AG04449 (cell line): Measurements from ENCODE around the gene FOXRED1.

Experiments used
- CTCF ChIA-PET: fragments of 350-600 bp; formaldehyde crosslinking; extraction: SDS; loops from one replicate; lab custom pipeline; 2021; ENCODE audit warnings: antibody characterized with exemption; lab: Yijun Ruan, JAX
- POLR2A ChIA-PET: fragments of 400-600, 350-600 bp; formaldehyde crosslinking; extraction: SDS; loops from one replicate; lab custom pipeline; 2020; ENCODE audit warnings: antibody characterized with exemption, inconsistent platforms; lab: Yijun Ruan, JAX
- DNase-seq: peaks from one replicate; pipeline ENCODE4 v3.0.0-alpha.2; 2010; ENCODE audit warnings: low read depth, low spot score
- H3K4me3 ChIP-seq: 2 replicates; pipeline ENCODE4 v1.5.1; 2011; ENCODE audit warnings: low read depth, mild to moderate bottlenecking, control low read depth, low read length
- CTCF ChIP-seq: IDR thresholded peaks from one replicate; pipeline ENCODE4 v1.5.1; 2011; ENCODE audit warnings: mild to moderate bottlenecking, moderate library complexity, low read length, control low read depth, inconsistent platforms; ENCODE audit not compliant: insufficient read depth; ENCODE audit errors: missing control alignments

FOXRED1 gene

DNA sequence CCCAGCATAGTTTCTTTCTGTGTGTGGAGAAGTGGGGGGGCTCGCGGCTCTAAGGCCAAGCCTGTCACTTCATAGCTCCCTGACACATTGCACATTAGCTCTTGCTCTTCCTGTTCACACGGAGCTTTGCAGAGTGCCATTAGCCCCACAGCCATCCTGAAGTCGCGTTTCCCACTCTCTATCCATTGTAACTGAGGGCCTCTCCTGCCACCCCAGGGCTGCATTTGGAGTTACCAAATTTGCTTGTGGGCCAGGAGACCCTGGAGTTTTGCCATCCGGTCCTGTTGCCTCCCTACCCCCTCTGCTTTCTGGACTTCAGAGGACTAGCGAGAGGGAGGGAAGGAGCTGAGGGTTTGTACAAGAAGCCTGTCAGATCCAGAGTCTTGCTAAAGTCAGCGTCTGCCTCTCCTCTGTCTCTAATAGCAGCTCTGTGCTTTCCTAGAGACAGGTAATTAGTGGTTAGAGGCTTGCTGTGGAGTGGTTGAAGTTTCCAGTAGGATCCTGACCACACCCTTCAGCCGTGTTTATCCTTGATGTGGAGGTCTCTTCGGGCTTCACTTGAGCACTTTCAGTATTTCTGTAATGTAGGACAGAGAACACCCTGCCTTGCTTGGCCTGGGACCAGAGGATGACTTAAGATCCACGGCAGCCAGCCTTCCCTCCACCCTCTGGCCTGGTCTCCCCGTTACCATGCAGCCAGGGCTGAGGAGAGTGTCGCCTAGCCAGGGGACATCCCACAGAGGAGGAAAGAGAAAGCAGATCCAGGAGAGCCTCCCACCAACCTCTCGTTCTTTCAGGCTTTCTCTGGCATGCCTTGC is 49.0 kb downstream of the FOXRED1 start:
- ChIA-PET POLR2A (interaction anchor here (0.5 to 2.8 kb wide), 11 partner anchors 7 to 163 kb away, joined by 3 to 16 read pairs (median 4); partner anchors contain the start of genes DCPS and ST3GAL4), CTCF (interaction anchor here (1.0 to 2.8 kb wide), 7 partner anchors 8 to 169 kb away, joined by 3 to 33 read pairs (median 5); partner anchors contain the start of gene DCPS)
- no peak for TF ChIP-seq CTCF
- DNase-seq = peak; percentile 53
- H3K4me3 ChIP-seq = peak overlapping the region; percentile 47

DNA sequence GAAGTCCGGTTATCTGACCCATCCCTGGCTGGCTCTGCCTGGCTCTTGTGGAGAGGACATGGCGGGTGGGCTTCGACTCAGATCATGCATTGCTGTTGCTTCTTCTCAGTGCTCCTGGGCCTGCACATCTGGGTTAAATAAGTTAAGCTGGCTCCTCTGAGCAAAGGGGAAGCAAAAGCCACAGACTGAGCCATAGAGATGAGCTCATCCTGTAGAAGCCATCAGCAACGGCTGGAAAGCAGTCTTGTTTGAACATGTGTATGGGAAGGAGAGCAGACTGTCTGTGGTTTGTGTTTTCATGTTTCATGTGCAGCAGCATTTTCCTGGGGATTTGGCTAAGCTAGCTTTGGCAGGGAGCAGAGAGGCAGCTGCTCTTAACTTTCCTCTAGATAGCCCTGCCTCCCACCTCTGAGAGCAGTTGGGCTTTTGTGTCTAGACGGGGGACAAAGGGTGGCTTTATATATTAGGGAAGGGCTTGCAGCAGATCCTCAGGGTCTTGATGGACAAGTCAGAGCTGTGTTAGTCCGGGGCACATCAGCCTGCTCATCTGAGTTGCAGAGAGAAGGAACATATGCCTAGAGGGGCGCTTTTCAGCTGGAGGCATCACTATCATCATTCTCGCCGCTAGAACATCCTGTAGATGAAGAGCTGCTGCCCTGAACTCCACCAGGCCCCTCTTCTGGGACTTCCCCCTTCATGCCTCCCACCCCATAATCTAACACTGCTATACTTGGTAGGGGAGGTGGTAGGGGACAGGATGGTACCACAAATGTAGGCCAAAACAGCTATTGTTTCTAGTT is 49.8 kb downstream of the FOXRED1 start:
- DNase-seq = peak; percentile 85
- H3K4me3 ChIP-seq = peak overlapping the region; percentile 47
- ChIA-PET CTCF (interaction anchor here (0.6 to 2.8 kb wide), 11 partner anchors 8 to 169 kb away, joined by 3 to 33 read pairs (median 5); partner anchors contain the start of gene DCPS), POLR2A (interaction anchor here (0.6 to 2.8 kb wide), 8 partner anchors 8 to 162 kb away, joined by 3 to 16 read pairs (median 9); partner anchors contain the start of genes DCPS and ST3GAL4)
- no peak for TF ChIP-seq CTCF

DNA sequence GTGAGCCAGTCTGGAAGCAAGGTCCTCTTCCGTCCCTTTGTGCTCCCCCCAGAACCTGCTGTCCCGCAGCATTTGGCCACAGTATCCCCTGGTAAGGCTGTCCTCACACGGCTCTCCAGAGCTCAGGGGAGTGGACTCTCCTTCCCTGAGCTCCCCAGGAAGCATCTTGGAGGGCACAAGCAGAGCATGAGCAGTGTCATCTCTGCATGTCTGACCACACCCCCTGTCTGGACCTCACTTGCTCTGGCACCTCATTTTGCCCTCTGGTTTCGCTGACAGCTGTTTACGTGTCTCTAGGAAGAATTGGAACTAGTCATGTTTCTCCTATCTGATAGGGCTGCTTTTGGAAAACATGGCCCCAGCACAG is 50.4 kb downstream of the FOXRED1 start:
- no peak overlapping the region for H3K4me3 ChIP-seq
- DNase-seq = no peak
- POLR2A ChIA-PET = interaction anchor here (1.8 to 2.8 kb wide), 3 partner anchors 23 to 38 kb away, joined by 10 to 16 read pairs (median 13); partner anchors contain the start of gene ST3GAL4
- CTCF ChIA-PET = interaction anchor here (0.6 to 2.8 kb wide), 10 partner anchors 9 to 161 kb away, joined by 3 to 33 read pairs (median 4); partner anchors contain the start of gene DCPS
- no peak for TF ChIP-seq CTCF

GRCh38 chr11:126322996-126323395 is 54.0 kb downstream of the FOXRED1 start:
- CTCF ChIA-PET = interaction anchor here (1.0 to 1.3 kb wide), 3 partner anchors 12 to 157 kb away, joined by 3 to 5 read pairs (median 3); no protein-coding TSS in a partner anchor

DNA sequence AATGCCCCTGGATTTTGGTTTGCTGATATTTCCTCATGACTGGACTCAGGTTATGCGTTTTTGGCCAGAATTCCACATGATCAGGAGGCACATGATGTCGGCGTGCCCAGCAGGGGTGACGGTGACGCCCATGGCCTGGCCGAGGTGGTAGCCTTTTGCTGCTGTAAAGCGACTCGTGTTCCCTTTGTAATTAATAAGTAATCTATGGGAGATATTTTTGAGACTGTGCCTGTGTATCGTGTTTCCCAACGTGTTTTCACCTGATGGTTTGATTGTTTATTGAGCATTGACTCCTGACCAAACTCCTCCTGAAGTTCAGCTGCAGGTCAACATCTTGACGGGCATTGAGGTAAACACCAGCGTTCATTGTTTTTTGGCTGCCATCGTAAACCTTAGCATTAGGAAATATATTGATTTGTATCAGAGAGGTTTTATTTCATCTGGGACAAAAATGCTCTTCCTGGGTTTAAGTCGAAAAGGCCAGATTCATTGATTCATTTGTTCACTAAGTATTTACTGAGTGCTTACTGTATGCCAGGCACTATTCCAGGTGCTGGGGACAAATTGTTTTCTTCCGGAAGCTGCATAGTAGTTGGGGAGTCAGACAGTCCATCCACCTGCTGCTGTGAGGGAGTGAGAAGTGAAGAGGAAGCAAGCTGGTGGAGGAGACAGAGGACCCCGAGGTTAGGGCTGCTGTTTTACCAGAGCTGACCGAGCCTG is 58.5 kb downstream of the FOXRED1 start:
- no peak overlapping the region for H3K4me3 ChIP-seq
- no peak for DNase-seq
- ChIA-PET POLR2A (no interaction called here), CTCF (interaction anchor here (0.9 to 1.7 kb wide), 3 partner anchors 9 to 153 kb away, joined by 3 to 5 read pairs (median 4); no protein-coding TSS in a partner anchor)
- no peak for TF ChIP-seq CTCF

More at GRCh38 chr11:126322996-126323395, 54.0 kb downstream of the FOXRED1 start:
- no peak overlapping the region for H3K4me3 ChIP-seq
- DNase-seq = no peak
- POLR2A ChIA-PET = no interaction called here
- no peak for TF ChIP-seq CTCF
